ENCODE measurements around the gene CCL27. TPM values are rescaled to one million over a fixed set of nuclear protein-coding genes. Genes with fewer than 3 reads are reported as not detected.

The CCL27 gene
- total and polyA plus RNA-seq, 2 of the 8 experiments (the other 6 are each of a cell fraction or from before 2014, with no cell fraction given): 0.42 TPM; not detected in 1

DNA sequence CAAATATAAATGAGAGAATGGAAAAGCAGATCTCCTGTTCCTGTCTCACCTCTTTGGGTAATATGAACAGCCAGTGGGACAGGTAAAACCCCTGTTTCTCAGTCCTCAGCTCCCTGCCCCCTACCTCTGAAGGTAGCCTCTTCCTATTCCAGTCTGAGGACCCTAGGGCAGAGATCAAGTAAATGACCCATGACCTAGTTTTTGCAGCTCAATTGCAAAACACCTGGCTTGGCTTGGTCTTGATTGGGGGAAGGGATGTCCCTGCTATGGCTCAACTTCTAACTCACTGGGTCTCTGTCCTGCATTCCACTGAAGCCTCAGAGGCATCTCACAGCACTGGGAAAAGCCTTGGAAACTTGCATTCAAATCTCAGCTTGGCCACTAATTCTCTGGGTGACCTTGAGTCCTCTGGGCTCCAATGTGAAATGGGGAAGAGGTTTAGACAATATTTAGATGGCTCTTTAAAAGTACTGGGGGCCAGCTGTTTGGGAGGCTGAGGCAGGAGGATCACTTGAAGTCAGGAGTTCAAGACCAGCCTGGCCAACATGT lies 17.6 kb downstream of the CCL27 start:
- H2BK20ac ChIP-seq (ENCODE audit: low read length): 0 out of 2 replicates have a peak overlapping the region, but pooled peaks have one; percentile 72
- no peak overlapping the region for H2BK5ac ChIP-seq (ENCODE audit: low read depth, low read length)
- no peak overlapping the region for H4K91ac ChIP-seq (replicated peaks; ENCODE audit: insufficient read length, low read length)
- H2BK120ac ChIP-seq (replicated peaks; ENCODE audit: low read depth, low read length): no peak overlapping the region
- peaks cover 3 to 20% (median 8%) of the 10 kb centered on the region in 4 experiments; a peak in 7 of 8 replicates for H3K36me3 ChIP-seq (ENCODE audit: control insufficient read depth in 2 of 4, insufficient read depth in 4 of 4, low read length in 3 of 4)
- no peak for DNase-seq (ENCODE audit: low read depth in 1 of 2, low spot score in 2 of 2)
- H3K23me2 ChIP-seq (ENCODE audit: low read depth, low read length): peaks cover 11% of the 10 kb centered on the region; the same call in 1 of the 2 replicates
- H3K56ac ChIP-seq (replicated peaks; ENCODE audit: insufficient read length, low read depth, low read length): no peak overlapping the region
- no peak overlapping the region for H2AK5ac ChIP-seq (ENCODE audit: low read depth, low read length)
- peak overlapping the region; percentile 52 to 59 for H3K4me2 ChIP-seq (ENCODE audit: insufficient read depth in 1 of 2, low read depth in 2 of 2, low read length in 2 of 2)
- CTCF ChIA-PET (ENCODE audit: partially characterized antibody): interaction anchor here (0.6 to 18.5 kb wide), 7 partner anchors 9 to 97 kb away, joined by 3 to 401 read pairs (median 5); partner anchors contain the start of genes CCL27, IL11RA, RPP25L and SIGMAR1
- H3K9ac ChIP-seq (replicated peaks in 1 of 4; ENCODE audit: extremely low read depth in 1 of 4, low read depth in 3 of 4, low read length in 3 of 4): peak overlapping the region in 1 of 4 experiments; percentile 18; a peak in 1 of 7 replicates
- no peaks in the 10 kb centered on the region; a peak in 1 of 7 replicates for H3K27me3 ChIP-seq (replicated peaks in 1 of 4; ENCODE audit: control insufficient read depth in 3 of 4, extremely low read depth in 1 of 4, insufficient read depth in 3 of 4, low read length in 3 of 4)
- H3K4ac ChIP-seq (replicated peaks; ENCODE audit: insufficient read length, low read depth, low read length): no peak overlapping the region
- peaks cover 2 to 8% of the 10 kb centered on the region in 2 experiments for H4K20me1 ChIP-seq (replicated peaks in 1 of 2; ENCODE audit: control insufficient read depth in 1 of 2, insufficient read depth in 2 of 2, low read length in 2 of 2)
- H3K14ac ChIP-seq (ENCODE audit: insufficient read length): no peak overlapping the region
- peaks cover 0 to 12% of the 10 kb centered on the region in 2 experiments; a peak in 1 of 4 replicates for H3K79me2 ChIP-seq (ENCODE audit: control insufficient read depth in 1 of 2, insufficient read depth in 2 of 2, low read length in 2 of 2)
- peaks cover 3 to 17% (median 11%) of the 10 kb centered on the region in 4 experiments for H3K4me1 ChIP-seq (replicated peaks in 1 of 4; ENCODE audit: control insufficient read depth in 3 of 4, insufficient read depth in 4 of 4, low read length in 3 of 4)
- peaks cover 6% of the 10 kb centered on the region; the same call in 1 of the 2 replicates for H3K79me1 ChIP-seq (ENCODE audit: low read depth, low read length)
- H3K27ac ChIP-seq (ENCODE audit: low read depth, low read length): no peak overlapping the region; the same call in 1 of the 2 replicates
- no peak overlapping the region for H2BK12ac ChIP-seq (ENCODE audit: low read depth, low read length)
- H3K18ac ChIP-seq (ENCODE audit: extremely low read depth, low read length): peak overlapping the region; percentile 6; the same call in 1 of the 2 replicates
- peak overlapping the region in 2 of 4 experiments; percentile 4 to 29; a peak in 2 of 8 replicates for H3K4me3 ChIP-seq (ENCODE audit: extremely low read depth in 1 of 4, insufficient read depth in 2 of 4, low read depth in 3 of 4, low read length in 4 of 4)
- H4K8ac ChIP-seq (ENCODE audit: extremely low read depth, insufficient read depth, low read length): no peak overlapping the region
- peak overlapping the region; percentile 75 for H2AFZ ChIP-seq (ENCODE audit: low read length)
- H2BK15ac ChIP-seq (ENCODE audit: low read length): peak overlapping the region; percentile 46; the same call in 1 of the 2 replicates
- H4K5ac ChIP-seq (ENCODE audit: insufficient read length, low read depth, low read length): peak overlapping the region; percentile 34
- POLR2A ChIA-PET (ENCODE audit: partially characterized antibody): interaction anchor here (0.7 to 10.6 kb wide), 6 partner anchors 10 to 32 kb away, joined by 3 to 92 read pairs (median 3); partner anchors contain the start of gene CCL27
- no peaks in the 10 kb centered on the region for H3K9me3 ChIP-seq (ENCODE audit: insufficient read depth in 2 of 2, low read depth in 1 of 2, low read length in 1 of 2)
- FAIRE-seq: peak; percentile 48
- no peak overlapping the region for H3K23ac ChIP-seq (ENCODE audit: insufficient read length)
- TF ChIP-seq SIRT6 (IDR thresholded peaks at IDR 0.05; ENCODE audit: low read length) (no peak), RBBP5 (IDR thresholded peaks at IDR 0.05; ENCODE audit: borderline replicate concordance, low read depth, low read length) (peak; percentile 89), SP1 (IDR thresholded peaks at IDR 0.05; ENCODE audit: low read depth, low read length) (peak; percentile 94), RAD21 (IDR thresholded peaks at IDR 0.05 in 1 of 2, conservative IDR thresholded peaks at IDR 0.05 in 1 of 2; ENCODE audit: low read depth in 2 of 2, low read length in 2 of 2) (peak in 1 of 2 experiments; percentile 2; a peak in 1 of 4 replicates), EP300 (IDR thresholded peaks at IDR 0.05; ENCODE audit: borderline replicate concordance in 1 of 2, low read depth in 2 of 2, low read length in 2 of 2) (peak in 1 of 2 experiments; percentile 64; a peak in 1 of 3 replicates), MAFK (IDR thresholded peaks at IDR 0.05; ENCODE audit: low read depth, low read length) (no peak), TAF1 (IDR thresholded peaks at IDR 0.05; ENCODE audit: low read depth, low read length) (no peak), CTBP2 (IDR thresholded peaks at IDR 0.05; ENCODE audit: borderline replicate concordance, insufficient read depth, insufficient read length, low read length) (no peak), EGR1 (IDR thresholded peaks at IDR 0.05; ENCODE audit: borderline replicate concordance, low read depth, low read length) (no peak), RFX5 (IDR thresholded peaks at IDR 0.05; ENCODE audit: borderline replicate concordance, low read depth, low read length) (no peak), KDM1A (IDR thresholded peaks at IDR 0.05; ENCODE audit: borderline replicate concordance, low read length) (0 out of 2 replicates have a peak, but pooled peaks have one; percentile 12), NRF1 (IDR thresholded peaks at IDR 0.05; ENCODE audit: low read depth, low read length) (no peak), SP4 (IDR thresholded peaks at IDR 0.05; ENCODE audit: low read length) (no peak)

All from H1 (cell line).